GM19025 (cell line): ENCODE measurements around the gene ACAP3.

Experiments used
- ATAC-seq: cut with Tn5 transposase; IDR thresholded peaks from one replicate; pipeline ENCODE4 v1.9.1; 2021; ENCODE audit warnings: mild to moderate bottlenecking, low read depth, moderate library complexity; ENCODE audit not compliant: unreplicated experiment

ACAP3 gene

DNA sequence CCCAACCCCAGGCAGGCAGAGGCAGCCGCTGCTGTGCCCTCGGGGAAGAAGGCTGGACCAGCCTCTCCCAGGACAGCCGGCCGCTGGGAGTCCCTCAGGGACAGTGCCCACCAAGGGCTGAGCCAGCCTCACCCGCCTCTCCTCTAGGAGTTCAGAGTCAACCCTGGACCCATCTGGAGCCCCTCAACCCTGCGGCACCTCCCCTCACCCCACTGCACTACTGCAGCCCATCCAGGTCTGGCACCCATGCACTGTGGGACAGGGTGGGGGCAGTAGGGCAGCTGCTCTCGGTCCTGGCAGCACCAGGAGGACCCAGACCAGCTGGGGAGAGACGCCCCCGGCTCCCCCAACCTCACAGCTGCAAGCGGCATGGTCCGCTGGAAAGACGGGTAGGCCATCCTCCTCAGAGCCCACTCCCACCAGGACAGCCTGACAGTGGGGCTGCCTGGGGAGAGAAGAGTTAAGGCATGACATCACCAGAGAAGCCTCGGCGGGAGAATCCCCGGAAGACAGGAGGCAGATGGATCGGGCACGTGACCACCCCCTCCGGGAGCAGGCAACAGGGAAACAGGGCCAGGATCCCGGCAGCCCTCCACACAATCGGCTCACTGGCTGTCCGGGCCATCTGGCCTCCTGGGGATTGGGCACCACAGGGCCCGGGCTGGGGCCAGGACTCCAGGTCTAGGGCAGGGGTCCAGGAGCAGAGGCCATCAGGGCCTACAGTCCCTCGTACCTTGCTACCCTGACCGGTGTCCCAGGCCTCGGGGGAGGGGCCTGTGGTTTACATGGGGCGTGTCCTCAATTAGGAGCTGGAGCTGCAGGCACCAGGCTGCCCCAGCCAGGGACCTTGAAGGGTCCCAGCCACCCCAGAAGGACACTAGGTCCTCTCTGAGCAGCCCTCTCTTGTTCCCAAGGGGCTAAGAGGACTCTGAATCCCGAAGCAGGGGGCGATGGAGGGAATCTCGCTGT is 3.1 kb downstream of the ACAP3 start:
- ATAC-seq: no peak

DNA sequence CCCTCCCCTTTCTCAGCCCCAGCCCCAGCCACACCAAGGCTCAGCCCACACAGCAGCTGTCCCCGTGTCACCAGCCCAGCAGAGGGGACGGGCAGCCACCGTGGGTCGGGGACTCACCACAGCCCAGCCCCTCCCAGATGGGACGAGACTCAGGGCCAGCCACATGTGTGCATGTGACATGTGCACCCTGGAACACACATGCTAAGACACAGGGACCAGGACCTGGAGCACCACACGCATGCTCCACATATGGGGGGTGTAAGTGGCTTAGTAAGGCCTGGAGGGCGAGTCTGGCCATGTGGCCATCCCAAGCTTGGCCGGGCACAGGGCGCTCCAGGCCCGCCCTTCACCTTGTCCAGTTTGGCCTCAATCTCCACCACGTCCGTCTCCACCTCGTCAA is 4.0 kb downstream of the ACAP3 start:
- ATAC-seq: no peak

DNA sequence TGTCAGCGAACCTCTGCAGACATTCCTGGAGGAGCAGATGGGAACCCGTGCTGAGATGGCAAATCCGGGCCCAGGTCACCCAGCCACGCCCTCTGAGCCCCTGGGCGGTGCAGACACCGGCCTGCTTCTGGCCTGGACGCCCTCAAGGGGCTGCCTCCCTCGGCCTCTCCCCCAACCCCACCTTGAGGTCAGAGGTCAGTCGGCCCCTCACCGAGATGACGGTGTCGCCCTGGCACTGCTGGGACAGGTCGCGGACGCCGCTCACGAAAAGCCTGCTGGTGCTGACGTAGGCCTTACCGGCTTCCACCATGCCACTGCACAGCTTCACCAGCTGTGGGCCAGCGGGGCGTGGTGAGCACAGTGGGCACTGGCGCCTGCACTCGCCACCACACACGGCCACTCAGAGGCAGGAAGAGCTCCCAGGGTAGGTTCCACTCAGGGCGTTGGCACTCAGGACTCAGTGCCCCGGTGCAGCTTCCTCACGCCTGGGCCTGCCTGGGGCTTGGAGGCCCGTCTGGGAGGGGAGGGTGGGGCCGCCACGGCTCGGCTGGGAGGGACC is 4.7 kb downstream of the ACAP3 start:
- ATAC-seq: no peak

DNA sequence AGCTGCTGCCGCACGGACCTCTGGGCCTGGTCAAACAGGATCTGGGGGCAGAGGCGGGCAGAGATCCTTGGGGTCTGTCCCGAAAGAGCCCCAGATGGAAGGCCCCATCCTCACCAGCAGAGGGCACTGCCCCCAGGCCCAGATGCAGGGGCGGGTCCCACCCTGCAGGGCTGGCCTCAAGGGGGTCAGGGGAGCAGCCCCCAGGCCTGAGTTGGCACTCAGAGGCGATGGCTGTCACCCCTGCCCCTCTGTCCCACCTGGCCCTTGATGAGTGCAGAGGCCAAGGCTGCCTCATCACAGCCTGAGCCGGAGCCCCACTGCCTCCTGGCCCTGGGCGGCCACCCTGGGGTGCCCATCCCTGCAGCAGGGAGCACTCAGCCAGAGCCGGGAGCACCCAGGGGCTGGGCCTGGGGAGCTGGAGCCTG is 5.7 kb downstream of the ACAP3 start:
- no peak for ATAC-seq

DNA sequence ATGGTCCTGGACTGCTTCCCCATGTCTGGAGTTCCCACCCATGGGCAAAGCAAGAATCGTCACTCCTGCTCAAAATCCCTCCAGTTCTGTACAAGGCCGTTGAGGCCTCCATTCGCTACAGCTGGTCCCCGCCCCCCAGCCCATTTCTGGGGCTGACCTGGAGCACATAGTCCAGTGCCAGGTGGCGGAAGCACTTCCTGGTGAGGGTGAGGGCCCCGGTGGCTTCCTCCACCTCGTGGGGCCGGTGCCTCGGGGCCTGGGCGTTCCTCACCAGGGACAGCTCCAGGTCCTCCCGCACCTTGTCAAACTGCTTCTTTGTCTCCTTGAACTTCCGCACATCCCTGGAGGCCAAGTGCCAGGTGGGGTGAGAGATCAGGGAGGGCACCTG is 7.4 kb downstream of the ACAP3 start:
- no peak for ATAC-seq

DNA sequence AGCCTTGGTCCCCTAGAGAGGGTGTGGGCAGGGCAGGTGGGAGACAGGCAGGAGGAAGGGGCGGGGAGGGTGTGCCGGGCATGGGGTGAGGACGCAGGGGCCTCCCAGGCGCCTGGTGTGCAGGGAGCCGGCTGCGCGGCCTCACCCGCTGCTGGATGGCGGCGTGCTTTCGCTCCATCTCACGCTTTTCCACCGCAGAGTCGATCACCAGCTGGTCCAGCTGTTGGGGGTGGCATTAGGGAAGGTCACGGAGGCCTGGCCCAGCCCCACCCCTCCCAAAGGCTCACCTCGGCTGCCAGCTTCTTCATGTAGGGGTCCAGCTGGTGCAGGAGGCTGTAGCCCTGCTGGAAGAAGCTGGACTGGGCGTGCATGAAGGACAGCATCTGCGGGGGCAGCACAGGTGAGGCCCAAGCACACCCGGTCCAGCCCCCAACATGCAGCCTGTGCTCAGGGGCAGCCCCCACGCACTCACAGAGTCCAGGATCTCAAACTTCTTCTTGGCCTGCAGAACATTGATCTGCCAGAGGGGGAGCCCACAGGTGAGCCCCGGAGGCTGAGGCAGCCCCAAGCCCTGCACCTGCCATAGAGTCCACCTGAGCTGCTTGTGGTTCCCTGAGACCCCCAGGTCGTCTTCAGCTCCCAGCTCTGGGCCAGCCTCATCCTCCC is 7.9 kb downstream of the ACAP3 start:
- no peak for ATAC-seq

DNA sequence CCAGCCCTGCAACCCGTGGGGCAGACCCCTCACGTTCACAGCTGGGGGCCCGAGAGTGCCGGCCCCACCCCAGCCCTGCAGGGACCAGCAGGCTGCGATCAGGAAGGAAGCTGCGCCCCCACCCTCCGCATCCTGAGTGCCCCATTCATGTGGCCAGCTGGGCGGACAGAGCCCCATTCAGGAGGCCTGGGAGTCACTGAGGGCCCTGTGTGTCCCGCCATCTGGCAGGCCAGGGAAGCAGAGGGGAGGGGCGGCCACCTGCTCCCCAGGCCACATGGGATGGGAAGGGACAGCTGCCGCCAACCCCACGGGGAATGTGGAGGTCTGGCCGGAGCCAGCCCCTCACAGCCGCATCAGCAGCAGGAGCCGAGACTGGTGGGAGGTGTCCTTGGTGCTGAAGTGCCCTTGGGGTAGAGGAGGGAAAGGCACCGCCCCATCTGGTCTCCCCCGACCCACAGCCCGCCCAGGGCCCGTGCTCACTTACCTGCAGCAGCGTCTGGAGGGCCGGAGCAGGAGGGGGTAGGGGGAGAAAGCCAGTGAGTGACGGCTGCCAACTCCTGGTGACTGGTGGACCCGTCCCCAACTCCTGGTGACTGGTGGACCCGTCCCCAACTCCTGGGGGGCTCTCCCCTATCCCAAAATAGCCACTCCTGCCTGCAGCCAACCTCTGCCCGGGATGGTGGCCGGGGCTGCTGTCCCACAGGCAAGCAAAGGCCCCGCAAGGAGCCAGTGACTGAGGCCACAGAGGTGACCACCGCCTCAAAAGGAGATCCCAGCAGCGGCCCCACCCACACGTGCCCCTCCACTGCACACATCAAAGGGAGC is 8.7 kb downstream of the ACAP3 start:
- ATAC-seq: no peak

DNA sequence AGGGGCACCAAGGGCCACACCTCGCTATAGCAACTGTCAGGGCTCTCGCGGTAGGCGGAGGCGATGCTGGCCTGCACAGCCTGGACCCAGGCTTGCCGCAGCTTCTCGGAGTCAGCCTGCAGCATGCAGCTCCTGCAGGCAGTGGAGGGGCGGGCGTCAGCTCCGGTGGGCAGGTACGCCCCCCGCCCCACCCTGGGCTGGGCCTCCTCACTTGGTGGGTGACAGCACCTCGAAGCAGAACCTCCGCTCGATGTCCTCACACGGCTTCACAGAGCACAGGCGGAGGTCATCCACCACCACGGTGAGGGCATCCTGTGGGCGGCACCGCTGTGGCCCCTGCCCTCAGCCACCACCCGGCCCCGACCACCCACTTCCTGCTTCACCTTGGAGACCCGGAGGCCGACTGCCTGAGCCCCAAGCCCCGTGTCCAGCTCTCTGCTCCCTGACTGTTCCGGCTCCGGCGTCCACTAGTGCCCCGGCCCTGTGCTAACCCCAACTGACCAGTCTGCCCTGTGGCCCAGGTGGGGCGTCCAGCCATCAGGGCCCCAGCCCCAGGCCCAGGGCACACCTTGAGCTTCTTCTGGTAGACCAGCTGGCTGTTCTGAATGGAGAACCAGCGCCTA is 9.8 kb downstream of the ACAP3 start:
- ATAC-seq: no peak

DNA sequence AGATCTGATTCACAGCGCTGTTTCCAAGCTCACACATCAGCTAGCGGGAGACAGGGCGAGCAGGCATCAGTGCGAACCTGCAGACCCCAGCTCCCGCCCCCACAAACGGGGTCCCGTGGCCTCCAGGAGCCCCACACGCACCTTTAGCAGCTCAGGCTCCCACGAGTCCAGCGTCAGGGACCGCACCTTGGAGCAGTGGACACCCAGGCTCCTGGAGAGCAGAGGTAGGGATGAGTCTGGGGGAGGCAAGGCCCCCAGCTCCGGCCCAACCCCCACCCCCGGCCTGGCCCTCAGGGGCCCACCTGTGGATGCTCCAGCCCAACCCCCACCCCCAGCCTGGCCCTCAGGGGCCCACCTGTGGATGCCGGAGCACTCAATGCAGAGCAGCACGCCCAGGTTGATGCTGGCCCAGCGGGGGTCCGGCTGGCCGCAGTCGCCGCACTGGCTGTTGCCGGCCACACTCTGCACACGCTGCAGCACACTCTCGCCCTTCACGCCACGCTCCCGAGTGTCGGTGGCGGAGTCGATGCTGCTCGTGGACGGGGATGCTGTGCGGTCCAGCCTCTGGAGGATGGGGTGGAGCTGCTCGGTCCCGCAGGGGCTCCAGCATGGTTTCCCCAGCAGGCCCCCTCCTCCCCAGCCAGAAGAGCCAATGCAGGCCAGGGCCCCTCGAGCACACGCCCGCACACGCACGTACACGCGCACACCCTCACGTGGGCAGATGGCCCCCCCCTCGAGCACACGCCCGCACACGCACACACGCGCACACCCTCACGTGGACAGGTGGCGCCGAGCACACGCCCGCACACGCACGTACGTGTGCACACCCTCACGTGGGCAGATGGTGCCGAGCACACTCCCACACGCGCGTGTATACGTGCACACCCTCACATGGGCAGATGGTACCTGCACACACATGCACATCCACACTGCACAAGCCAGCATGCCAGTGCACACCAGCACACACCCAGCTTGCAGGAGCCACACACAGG is 11.4 kb downstream of the ACAP3 start:
- no peak for ATAC-seq

DNA sequence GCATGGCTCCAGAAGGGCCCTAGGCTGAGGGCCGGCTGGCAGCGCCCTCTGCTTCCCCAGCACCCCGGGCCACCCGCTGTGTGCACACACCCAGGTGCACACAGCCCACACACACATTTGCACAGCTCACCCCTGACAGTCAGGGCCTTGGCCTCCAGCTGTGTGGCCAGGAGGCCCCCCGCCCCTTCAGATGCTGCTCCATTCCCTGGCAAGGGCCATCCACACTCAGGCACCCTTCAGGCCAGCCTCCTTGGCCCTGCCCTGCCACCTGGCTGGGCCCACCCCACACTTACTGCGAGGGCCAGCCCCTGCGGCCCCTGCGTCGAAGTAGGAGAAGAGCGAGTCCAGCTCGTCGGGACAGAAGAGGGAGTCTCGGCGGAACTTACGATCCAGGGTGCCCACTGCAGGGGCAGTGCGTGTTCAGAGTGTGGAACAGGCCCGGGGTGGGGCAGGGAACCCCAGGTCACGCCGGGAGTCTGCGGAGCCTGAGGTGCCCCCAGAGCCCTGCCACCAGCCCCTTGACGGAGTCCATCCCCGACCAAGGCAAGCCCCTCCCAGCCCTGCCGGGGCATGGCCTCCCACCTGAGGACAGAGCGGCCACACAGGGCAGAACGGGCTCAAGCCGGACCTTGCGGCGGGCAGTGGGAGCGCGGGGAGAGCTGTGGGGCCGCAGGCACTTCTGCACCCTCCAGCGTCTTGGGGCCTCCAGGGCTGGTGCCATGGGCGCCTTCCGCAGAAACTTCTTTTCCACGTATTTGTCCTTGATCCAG is 12.4 kb downstream of the ACAP3 start:
- no peak for ATAC-seq

DNA sequence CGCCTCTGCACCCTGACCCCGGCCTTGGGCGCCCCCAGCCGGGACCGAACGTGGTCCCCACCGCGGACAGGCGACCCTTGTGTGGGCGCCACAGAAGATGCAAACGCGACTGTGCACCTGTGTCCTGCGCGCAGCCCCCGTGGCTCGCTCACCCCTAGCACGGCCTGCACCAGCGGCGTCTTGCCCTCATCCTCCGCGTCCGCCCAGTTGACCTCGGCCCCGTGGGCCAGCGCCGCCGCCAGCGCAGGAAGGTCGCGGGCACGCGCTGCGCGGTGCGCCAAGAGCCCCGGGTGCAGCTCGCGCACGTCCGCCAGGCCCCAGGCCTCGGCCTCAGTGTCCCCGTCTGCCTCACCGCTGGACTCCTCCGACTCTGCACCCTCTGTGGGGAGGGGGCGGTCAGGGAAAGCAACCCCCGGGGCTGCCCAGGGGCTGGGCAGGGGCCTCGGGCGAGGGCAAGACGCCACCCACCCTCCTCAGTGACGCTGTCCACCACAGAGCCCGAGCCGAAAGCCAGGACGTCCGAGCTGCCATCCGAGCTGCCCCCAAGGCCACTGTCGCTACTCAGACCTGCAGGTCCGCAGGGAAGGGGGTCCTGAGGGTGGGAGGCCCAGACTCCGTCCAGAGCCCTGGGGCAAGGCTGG is 13.4 kb downstream of the ACAP3 start:
- ATAC-seq: no peak

DNA sequence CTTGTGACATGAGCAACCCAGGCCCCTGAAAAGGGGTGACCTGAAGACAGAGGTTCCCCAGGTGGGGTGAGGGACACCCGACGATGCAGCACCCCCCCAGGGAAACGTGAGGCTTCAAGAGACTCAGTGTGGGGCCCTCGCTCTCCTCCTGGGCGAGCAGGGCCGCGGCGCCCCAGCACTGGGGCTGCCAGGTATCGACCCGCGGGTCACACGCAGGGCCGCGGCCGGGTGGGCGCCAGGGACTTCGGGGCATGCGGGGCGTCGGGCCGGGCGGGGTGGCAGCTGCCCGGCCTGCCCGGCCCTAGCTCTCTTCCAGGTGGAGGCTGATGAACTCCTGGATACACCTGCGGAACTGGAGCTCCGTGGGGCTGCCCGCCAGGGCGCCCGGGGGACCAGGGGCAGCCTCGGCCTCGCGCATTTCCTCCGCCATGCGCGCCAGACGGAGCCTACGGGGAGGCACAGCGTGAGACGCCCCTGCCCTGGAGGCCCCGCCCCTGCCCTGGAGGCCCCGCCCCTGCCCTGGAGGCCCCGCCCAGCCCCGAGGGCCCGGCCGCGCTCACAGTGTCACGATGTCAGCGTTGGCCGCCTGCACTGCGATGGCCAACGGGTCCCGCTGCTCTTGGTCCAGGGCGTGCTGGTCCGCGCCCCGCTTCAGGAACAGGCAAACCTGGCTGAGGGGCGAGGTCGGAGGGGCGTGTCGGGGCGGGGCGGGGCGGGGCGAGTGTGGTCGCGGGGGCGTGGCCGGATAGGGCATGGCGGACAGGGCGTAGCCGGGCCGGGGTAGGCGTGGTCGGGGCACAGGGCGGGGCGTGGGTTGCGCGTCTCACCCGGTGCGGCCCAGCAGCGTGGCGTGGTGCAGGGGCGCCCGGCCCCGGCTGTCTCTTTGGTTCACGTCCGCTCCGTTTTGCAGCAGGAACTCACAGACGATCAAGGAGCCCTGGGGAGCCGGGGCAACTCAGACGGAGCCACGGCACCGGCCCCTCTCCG is 14.2 kb downstream of the ACAP3 start:
- ATAC-seq: no peak

DNA sequence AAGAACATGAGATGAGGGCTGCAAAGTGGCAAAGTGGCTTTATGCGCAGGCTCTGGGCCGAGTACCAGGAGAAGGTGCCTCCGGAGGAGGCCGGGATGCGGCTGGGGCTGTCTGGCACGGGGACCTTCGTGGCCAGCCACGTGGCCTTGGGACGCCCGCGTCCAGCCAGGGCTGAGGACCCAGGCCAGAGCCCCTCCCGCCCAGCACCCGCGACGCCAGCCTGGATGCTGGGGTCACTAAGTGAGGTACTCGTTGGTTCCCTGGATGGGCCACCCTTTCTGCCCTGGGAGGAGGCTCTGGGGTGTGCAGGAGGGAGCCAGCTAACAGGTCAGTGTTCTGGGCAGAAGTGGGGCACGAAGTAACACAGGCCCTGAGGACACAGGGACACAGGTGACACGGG is 14.9 kb downstream of the ACAP3 start:
- no peak for ATAC-seq

DNA sequence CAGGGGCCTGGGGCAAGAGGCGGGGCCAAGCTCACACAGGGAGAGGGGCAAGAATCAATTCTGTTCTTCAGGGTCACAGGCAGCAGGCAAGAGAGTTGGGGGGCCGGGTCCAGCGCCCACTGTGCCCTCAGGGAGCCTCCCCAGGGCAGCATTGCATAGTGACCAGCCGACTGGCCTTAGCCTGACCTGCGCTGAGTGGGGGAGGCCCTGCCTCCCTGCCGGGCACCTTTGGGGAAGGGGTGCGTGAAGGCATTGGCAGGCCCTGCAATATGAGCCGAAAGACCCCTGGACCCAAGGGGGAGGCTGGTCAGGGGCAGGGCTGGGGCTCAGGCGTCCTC is 15.3 kb downstream of the ACAP3 start:
- no peak for ATAC-seq

DNA sequence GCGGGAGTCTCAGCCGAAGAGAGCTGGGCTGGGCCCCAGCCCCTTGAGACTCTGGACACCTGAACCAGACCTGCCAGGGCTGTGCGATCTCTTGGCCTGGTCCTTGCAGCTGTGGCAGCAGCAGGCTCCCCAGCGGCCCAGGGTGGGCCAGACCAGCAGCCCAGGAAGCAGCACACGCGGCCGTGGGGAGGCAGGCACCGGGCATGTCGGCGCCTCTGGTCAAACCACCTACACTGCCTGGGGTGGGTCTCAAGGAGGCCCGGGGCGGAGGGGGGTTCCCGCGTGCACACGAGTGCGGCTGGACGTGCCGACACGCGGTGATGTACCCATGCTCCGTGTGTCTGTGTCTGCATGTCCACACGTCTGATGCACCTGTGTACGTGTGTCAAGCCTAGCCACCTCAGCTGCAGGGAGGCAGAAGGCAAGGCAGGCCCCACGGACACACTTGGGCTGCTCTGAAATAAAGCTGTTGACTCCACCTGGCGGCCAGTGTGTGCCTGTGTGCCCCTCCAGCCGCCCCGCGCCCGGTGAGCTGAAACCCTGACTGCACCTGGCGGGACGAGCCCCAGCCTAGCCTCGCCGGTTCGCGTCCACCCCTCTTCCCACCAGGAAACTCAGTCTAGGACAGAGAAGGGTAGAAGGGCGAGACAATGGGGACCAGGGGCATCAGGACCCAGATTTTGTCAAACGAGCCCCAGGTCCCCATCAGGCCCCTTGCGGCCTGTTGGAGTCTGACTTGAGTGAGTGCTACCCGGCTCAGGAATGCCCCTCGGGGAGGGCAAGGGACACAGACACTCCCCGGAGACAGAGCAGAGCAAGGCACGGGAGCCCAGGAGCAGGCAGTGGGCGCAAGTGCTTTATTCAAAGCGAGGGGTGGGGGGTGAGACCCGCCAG is 15.9 kb downstream of the ACAP3 start:
- no peak for ATAC-seq

DNA sequence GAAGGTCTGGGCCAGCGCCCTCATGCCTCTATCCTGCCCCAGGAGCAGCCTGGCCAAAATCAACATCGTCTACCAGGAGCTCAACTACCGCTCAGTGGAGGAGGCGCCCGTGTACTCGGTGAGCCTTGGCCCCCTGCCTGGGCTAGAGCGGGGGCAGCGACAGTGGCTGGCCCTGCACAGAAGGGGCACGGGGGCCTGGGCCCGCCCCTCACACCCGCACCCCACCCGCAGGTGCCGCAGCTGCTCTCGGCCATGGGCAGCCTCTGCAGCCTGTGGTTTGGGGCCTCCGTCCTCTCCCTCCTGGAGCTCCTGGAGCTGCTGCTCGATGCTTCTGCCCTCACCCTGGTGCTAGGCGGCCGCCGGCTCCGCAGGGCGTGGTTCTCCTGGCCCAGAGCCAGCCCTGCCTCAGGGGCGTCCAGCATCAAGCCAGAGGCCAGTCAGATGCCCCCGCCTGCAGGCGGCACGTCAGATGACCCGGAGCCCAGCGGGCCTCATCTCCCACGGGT is 16.7 kb downstream of the ACAP3 start:
- ATAC-seq: no peak
